Liver (tissue), 9 donors: ENCODE data around the gene NFKB1. TPM values are rescaled to one million over a fixed set of nuclear protein-coding genes. Genes with fewer than 3 reads are reported as not detected.

ENCODE experiments used
- DNase-seq: peaks from one replicate; pipeline ENCODE4 v3.0.0-alpha.2; 2017; ENCODE audit warnings: low spot score
- H3K27ac ChIP-seq, 2 donors: one replicate each; pipeline ENCODE4 v1.7.0; 2013; ENCODE audit warnings: inconsistent platforms in 2 of 2, low read length in 2 of 2, control low read depth in 1 of 2, low read depth in 1 of 2, mild to moderate bottlenecking in 1 of 2
- H3K27me3 ChIP-seq, 4 donors: one replicate each; pipeline versions ENCODE4 v1.6.1 to v1.7.0; 2013; ENCODE audit warnings: low read length in 3 of 4, inconsistent platforms in 1 of 4, mild to moderate bottlenecking in 1 of 4, moderate library complexity in 1 of 4; ENCODE audit not compliant: control insufficient read depth in 4 of 4, insufficient read depth in 4 of 4
- H3K36me3 ChIP-seq, 4 donors: one replicate each; pipeline versions ENCODE4 v1.6.1 to v1.7.0; 2013; ENCODE audit warnings: low read length in 3 of 4, mild to moderate bottlenecking in 3 of 4, low read depth in 1 of 4, moderate library complexity in 1 of 4; ENCODE audit not compliant: control insufficient read depth in 4 of 4, insufficient read depth in 3 of 4
- H3K4me1 ChIP-seq, 4 donors: one replicate each; pipeline versions ENCODE4 v1.6.1 to v1.7.0; 2013; ENCODE audit warnings: low read length in 3 of 4, mild to moderate bottlenecking in 3 of 4, moderate library complexity in 1 of 4; ENCODE audit not compliant: control insufficient read depth in 4 of 4, insufficient read depth in 4 of 4
- H3K4me3 ChIP-seq, 3 donors: one replicate each; pipeline versions ENCODE4 v1.6.1 to v1.7.0; 2013; ENCODE audit warnings: low read length in 3 of 3, control low read depth in 1 of 3, low read depth in 1 of 3, mild to moderate bottlenecking in 1 of 3
- H3K9ac ChIP-seq, 2 donors: one replicate each; pipeline ENCODE4 v1.7.0; 2013; ENCODE audit warnings: low read length in 2 of 2, mild to moderate bottlenecking in 2 of 2, moderate library complexity in 2 of 2, control low read depth in 1 of 2, low read depth in 1 of 2
- H3K9me3 ChIP-seq, 4 donors: one replicate each; pipeline versions ENCODE4 v1.6.1 to v1.7.0; 2013; ENCODE audit warnings: low read length in 3 of 4; ENCODE audit not compliant: control insufficient read depth in 4 of 4
- FOXA1 ChIP-seq: IDR thresholded peaks from 2 replicates; pipeline ENCODE4 v1.6.1; 2016; ENCODE audit warnings: antibody characterized with exemption
- FOXA2 ChIP-seq: IDR thresholded peaks from 2 replicates; pipeline ENCODE4 v1.6.1; 2016; ENCODE audit warnings: antibody characterized with exemption
- GABPA ChIP-seq, 2 donors: IDR thresholded peaks in 1 of 2; conservative IDR thresholded peaks in 1 of 2; 2 replicates each; pipeline ENCODE4 v1.6.1; 2016; ENCODE audit warnings: antibody characterized with exemption in 2 of 2, mild to moderate bottlenecking in 1 of 2, moderate library complexity in 1 of 2
- HNF4A ChIP-seq, 2 donors: conservative IDR thresholded peaks; 2 replicates each; pipeline ENCODE4 v1.6.1; 2016; ENCODE audit warnings: antibody characterized with exemption in 2 of 2, mild to moderate bottlenecking in 2 of 2
- HNF4G ChIP-seq: IDR thresholded peaks from 2 replicates; pipeline ENCODE4 v1.6.1; 2016; ENCODE audit warnings: antibody characterized with exemption
- JUND ChIP-seq, 2 donors: IDR thresholded peaks; 2 replicates each; pipeline ENCODE4 v1.6.1; 2016; ENCODE audit warnings: antibody characterized with exemption in 2 of 2
- MAX ChIP-seq: IDR thresholded peaks from 2 replicates; pipeline ENCODE4 v1.6.1; 2016; ENCODE audit warnings: antibody characterized with exemption
- NR2F2 ChIP-seq: IDR thresholded peaks from 2 replicates; pipeline ENCODE4 v1.6.1; 2016; ENCODE audit warnings: antibody characterized with exemption
- RXRA ChIP-seq, 2 donors: IDR thresholded peaks; 2 replicates each; pipeline ENCODE4 v1.6.1; 2017 to 2018; ENCODE audit warnings: antibody characterized with exemption in 2 of 2, mild to moderate bottlenecking in 1 of 2
- SP1 ChIP-seq: IDR thresholded peaks from 2 replicates; pipeline ENCODE4 v1.6.1; 2018; ENCODE audit warnings: antibody characterized with exemption, mild to moderate bottlenecking
- TAF1 ChIP-seq: conservative IDR thresholded peaks from 2 replicates; pipeline ENCODE4 v1.6.1; 2016; ENCODE audit warnings: antibody characterized with exemption, mild to moderate bottlenecking
- YY1 ChIP-seq: IDR thresholded peaks from 2 replicates; pipeline ENCODE4 v1.6.1; 2016; ENCODE audit warnings: antibody characterized with exemption, mild to moderate bottlenecking
- ZBTB33 ChIP-seq: IDR thresholded peaks from 2 replicates; pipeline ENCODE4 v1.6.1; 2016; ENCODE audit warnings: antibody characterized with exemption
- WGBS: extraction: QIAGEN DNeasy Blood & Tissue Kit; methylation state at CpG from one replicate; pipeline ENCODE4 v1.1.7; 2013; 5-methylcytosine and 5-hydroxymethylcytosine counted together
- polyA plus RNA-seq, 2 donors: library from polyadenylated mRNA; stranded (reverse) in 1 of 2; unstranded in 1 of 2; fragments of 200-250 nt in 1 of 2; fragments of >200 nt in 1 of 2; fragmentation: Nextera tagmentation in 1 of 2; extraction: Ambion mirVana in 1 of 2; gene quantifications; one replicate each; pipeline versions ENCODE4 v1.2.1 to v1.2.3, GENCODE V29; 2013 to 2015
- total RNA-seq, 2 donors: library from RNA; depleted of rRNA; stranded (reverse); fragments of >200 nt; gene quantifications; one replicate each; pipeline ENCODE4 v1.2.3, GENCODE V29; 2014
- TF ChIP-seq, protein P1 (sequence below): IDR thresholded peaks from 2 replicates; pipeline ENCODE4 v1.6.1; 2016; ENCODE audit warnings: antibody characterized with exemption, mild to moderate bottlenecking
- TF ChIP-seq, protein P2 (sequence below): IDR thresholded peaks from 2 replicates; pipeline ENCODE4 v1.6.1; 2016; ENCODE audit warnings: antibody characterized with exemption
- TF ChIP-seq, protein P3 (sequence below): fragments of 150-350 bp; IDR thresholded peaks from 2 replicates; pipeline ENCODE4 v1.5.1; 2017; ENCODE audit warnings: improper control_type of control experiment, low read depth, low read length; ENCODE audit not compliant: missing input control
- donor health status: healthy.
- donor health status: healthy.
- donor health status: healthy.
- donor health status: healthy.
- donor health status: healthy.

NFKB1 gene
- total and polyA plus RNA-seq, 4 donors = 5.1 to 23.0 (median 13.4) TPM

DNA sequence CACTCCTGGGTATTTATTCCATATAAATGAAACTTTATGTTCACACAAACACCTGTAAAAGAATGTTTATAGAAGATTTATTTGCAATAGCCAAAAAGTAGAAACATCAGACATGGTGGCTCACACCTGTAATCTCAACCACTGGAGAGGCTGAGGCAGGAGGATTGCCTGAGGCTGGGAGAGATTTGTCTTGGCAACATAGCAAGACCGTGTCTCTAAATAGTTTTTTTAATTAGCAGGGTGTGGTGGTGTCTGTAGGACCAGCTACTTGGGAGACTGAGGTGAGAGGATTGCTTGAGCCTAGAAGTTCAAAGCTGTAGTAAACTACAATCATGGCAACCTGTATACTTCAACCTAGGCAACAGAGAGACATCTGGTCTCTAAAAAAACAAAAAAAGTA lies 27.7 kb upstream of the NFKB1 start:
- H3K9me3 ChIP-seq = no peaks in the 10 kb centered on the region
- 72% methylated on average over 1 of the region's 1 CpG for WGBS
- H3K4me3 ChIP-seq = no peak overlapping the region
- no peaks in the 10 kb centered on the region for H3K36me3 ChIP-seq
- H3K27ac ChIP-seq = no peak overlapping the region
- TF ChIP-seq HNF4A (conservative IDR thresholded peaks at IDR 0.05) (no peak), TAF1 (no peak), RXRA (IDR thresholded peaks at IDR 0.05) (no peak), FOXA1 (no peak), FOXA2 (no peak), NR2F2 (no peak), JUND (IDR thresholded peaks at IDR 0.05) (no peak), SP1 (no peak), YY1 (no peak), MAX (no peak), ZBTB33 (no peak), HNF4G (no peak), GABPA (IDR thresholded peaks at IDR 0.05 in 1 of 2, conservative IDR thresholded peaks at IDR 0.05 in 1 of 2) (no peak)
- TF ChIP-seq, protein P1, sequence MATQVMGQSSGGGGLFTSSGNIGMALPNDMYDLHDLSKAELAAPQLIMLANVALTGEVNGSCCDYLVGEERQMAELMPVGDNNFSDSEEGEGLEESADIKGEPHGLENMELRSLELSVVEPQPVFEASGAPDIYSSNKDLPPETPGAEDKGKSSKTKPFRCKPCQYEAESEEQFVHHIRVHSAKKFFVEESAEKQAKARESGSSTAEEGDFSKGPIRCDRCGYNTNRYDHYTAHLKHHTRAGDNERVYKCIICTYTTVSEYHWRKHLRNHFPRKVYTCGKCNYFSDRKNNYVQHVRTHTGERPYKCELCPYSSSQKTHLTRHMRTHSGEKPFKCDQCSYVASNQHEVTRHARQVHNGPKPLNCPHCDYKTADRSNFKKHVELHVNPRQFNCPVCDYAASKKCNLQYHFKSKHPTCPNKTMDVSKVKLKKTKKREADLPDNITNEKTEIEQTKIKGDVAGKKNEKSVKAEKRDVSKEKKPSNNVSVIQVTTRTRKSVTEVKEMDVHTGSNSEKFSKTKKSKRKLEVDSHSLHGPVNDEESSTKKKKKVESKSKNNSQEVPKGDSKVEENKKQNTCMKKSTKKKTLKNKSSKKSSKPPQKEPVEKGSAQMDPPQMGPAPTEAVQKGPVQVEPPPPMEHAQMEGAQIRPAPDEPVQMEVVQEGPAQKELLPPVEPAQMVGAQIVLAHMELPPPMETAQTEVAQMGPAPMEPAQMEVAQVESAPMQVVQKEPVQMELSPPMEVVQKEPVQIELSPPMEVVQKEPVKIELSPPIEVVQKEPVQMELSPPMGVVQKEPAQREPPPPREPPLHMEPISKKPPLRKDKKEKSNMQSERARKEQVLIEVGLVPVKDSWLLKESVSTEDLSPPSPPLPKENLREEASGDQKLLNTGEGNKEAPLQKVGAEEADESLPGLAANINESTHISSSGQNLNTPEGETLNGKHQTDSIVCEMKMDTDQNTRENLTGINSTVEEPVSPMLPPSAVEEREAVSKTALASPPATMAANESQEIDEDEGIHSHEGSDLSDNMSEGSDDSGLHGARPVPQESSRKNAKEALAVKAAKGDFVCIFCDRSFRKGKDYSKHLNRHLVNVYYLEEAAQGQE = no peak
- TF ChIP-seq, protein P2, sequence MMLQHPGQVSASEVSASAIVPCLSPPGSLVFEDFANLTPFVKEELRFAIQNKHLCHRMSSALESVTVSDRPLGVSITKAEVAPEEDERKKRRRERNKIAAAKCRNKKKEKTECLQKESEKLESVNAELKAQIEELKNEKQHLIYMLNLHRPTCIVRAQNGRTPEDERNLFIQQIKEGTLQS = no peak
- TF ChIP-seq, protein P3, sequence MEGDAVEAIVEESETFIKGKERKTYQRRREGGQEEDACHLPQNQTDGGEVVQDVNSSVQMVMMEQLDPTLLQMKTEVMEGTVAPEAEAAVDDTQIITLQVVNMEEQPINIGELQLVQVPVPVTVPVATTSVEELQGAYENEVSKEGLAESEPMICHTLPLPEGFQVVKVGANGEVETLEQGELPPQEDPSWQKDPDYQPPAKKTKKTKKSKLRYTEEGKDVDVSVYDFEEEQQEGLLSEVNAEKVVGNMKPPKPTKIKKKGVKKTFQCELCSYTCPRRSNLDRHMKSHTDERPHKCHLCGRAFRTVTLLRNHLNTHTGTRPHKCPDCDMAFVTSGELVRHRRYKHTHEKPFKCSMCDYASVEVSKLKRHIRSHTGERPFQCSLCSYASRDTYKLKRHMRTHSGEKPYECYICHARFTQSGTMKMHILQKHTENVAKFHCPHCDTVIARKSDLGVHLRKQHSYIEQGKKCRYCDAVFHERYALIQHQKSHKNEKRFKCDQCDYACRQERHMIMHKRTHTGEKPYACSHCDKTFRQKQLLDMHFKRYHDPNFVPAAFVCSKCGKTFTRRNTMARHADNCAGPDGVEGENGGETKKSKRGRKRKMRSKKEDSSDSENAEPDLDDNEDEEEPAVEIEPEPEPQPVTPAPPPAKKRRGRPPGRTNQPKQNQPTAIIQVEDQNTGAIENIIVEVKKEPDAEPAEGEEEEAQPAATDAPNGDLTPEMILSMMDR = no peak
- no peak overlapping the region for H3K9ac ChIP-seq
- DNase-seq = no peak
- no peaks in the 10 kb centered on the region for H3K4me1 ChIP-seq
- no peaks in the 10 kb centered on the region for H3K27me3 ChIP-seq
